Myocyte (in vitro differentiated cells): ENCODE measurements around the gene ASB7. TPM values are rescaled to one million over a fixed set of nuclear protein-coding genes. Genes with fewer than 3 reads are reported as not detected.
"Not testable (repeated sequence)": the region's sequence is repeated elsewhere in the genome, so short reads cannot be mapped to it uniquely, and the experiment has no call there.

ENCODE experiments used
- DNase-seq: peaks from one replicate; pipeline ENCODE4 v3.0.0-alpha.2; 2012; ENCODE audit warnings: low read depth
- total RNA-seq: library from RNA; depleted of rRNA; stranded (reverse); fragments of >200 nt; gene quantifications from 2 replicates; pipeline ENCODE4 v1.2.3, GENCODE V29; 2014

The ASB7 gene
- total RNA-seq, 1 donor from 2014 or later = 9.2 TPM

GRCh38 chr15:100648951-100649350 is 46.6 kb downstream of the ASB7 start:
- no peak for DNase-seq

GRCh38 chr15:100650685-100651084 is 48.3 kb downstream of the ASB7 start:
- DNase-seq = no peak

GRCh38 chr15:100651253-100651652 is 48.9 kb downstream of the ASB7 start:
- DNase-seq = no peak

DNA sequence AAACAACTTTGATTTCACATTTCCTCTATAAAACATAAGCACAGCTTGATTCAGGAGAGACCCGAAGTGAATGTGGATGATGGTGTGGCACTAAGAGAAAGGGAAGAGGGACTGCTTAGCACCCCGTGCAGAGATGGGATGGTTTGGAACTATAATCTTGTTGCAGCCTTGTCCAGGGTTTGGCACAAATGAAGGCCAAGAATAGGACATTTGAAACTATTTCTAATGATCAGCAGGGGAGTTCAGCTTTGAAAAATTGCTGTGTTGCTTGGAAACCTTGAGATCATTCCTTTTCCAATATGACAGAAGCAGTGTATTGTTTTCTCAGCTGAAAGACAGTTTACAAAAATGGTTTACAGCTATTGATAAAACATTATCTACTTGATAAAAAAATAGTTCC is 49.7 kb downstream of the ASB7 start:
- no peak for DNase-seq

DNA sequence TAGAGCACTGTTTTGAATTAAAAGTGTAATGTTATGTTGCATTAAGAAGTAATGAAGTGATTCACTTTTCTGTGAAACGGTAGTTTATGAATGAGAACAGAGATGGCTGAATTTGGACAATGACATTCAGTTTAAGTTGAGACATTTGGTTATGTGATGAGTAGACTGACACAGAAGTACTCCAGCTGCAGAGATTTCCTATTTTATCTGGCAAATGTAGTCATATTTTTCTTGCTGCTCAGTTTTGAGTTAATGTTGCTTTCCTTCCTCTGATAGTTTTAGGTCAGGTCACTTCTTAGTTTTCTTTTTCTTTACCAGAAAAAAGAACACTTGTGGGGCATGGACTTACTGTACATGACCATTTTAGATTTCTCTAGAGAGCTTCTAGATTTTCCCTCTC is 51.2 kb downstream of the ASB7 start:
- no peak for DNase-seq

- DNase-seq = no peak
Measured at GRCh38 chr15:100658895-100659294, 56.5 kb downstream of the ASB7 start.

DNA sequence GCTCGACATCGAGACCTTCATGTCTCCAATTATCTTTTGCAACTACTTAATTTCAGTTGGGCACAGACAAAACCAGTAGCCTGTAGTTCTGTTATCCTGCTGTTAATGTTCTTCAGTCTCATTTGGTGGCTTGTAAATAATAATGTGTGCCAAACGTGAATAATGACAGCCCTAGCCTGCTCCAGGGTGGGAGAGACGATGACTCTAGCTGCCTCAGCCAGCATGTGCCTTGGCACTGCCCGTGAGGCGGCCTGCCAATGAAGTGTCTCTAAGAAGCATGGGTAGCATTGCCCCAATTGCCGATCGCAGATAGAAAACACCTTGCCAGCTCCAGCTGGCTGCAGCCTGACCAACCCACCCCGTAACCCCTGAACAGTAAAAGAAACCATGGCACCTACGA is 58.8 kb downstream of the ASB7 start:
- no peak for DNase-seq

DNA sequence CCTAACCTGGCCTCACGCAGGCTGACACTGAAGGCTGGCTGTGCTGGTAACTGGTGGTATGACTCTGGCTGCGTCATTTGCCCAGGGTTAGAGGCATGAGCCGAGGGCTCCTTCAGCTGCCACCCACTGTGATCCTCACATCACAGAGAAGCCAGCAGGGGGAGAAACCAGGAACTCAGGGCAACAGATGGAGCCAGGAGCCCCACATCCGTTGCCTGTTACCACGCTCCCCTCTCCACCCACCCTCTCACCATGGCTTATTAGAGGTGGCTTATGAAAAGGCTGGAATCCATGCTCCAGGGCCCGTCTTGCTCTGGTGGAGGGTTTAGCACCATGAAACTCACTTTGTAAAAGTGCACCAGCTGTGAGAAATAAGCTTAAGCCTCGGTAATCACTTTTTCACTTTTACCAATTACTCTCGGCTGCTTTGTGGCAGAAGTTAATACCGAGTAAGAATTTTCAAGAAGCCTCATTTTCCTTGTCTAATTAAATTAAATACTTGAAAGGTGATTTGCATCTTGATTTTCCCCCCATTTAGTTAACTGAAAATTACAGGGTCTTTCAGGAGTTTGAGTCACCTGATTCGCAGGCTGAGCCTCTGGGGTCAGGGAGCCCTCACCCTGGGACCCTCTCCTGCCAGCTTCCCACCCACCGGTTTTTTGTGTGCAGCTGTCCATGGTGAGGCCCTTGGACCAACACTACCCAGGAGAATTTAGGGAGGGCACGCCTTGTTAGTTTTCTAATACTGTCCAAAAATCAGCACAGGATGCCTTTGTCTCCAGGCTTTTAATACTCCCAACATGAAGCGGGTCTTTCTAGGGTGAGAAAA is 60.9 kb downstream of the ASB7 start:
- DNase-seq = peak; percentile 52

DNA sequence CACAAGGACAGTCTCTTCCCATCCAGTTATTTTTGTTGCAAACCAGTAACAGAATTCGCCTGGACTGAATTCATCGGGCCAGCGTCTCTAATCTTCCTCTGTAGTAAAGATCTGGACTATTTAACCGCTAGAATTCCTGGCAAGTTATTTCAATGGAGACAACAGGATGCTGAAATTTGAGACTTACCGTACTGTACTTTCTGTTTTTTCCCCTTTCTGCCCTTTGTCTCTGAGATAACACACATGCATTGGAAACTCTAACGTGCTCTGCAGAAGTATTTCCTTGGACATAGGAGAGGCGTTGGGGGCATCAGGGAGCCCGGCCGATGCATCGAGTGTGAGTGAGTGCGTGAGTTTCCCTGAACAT is 61.5 kb downstream of the ASB7 start:
- DNase-seq = peak; percentile 31

DNA sequence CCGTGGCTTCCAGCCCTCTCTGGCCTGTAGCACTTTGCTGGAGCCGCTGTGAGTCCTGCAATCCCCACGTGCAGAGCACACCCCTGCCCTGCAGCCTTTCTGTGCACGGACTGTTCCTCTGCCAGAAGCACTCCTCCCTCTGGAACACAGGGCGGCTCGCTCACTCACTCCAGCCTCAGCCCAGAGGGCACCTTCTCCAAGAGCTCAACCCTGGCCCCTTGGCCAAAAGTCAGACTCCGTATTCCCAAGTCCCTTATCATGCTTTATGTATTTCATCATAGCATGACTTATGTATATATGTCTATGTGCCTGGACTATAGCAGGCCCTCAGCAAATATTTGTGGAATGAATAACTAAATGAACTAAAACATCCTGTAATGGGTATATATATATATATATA is 63.2 kb downstream of the ASB7 start:
- no peak for DNase-seq

DNA sequence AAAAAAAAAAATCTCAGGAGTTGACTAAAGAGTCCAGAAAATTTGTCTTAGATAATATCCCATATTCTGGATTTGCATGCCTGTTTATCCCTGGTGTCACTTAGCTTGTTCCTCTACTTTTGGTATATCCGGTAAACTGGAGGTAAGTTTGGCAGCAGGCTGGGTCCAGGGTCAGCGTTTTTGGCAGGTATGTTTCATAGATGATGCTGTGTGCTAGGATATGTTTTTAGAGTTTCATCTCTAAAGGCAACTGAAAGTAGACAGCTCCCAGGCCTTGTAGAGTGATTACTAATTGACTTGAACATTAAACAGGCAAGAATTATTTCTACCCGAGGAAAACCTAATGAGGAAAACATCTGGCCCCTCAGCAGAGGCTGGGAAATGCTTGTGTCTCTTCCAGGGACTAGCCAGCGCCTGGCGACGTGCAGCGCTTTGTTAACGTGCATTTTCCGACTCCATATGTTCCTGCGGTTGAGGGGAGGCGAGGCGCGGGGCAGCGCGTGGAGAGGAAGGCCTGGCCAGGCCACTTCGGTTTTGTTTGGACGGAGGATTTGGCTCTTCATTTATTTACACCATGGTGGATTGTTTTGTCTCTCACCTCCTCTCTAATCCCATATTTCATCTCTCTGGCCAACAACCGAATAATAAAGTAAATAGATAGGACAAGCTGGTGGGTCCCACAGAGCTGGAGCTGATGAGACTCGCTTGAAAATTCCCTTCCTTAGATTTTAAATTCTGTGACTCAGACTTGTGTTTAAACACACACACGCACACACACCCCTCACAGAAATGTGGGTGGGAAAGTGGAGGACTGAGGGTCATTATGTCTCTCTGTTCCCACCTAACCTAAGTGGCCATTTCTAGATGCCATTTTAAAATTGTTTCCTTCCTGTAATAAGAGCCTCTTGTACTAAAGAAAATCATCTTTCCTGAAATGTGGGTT is 65.3 kb downstream of the ASB7 start:
- DNase-seq = no peak

DNA sequence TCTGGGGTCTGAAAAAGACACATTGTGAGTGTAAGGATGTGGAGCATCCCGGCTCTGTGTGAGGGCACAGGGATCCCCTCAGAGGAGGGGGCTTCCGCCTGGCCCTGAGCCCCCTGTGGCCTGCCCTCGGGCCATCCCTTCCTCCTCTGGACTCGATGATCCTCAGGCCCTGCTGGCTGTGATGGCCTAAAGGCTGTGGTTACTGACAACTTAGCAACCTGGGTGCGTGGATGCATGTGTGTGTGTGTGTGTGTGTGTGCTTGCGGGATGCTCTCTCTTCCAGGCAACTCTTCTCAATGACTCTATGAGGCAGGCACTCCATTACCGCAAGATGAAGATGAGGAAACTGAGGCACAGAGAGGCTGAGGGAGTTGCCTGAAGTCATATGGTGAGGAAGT is 66.0 kb downstream of the ASB7 start:
- no peak for DNase-seq

- no peak for DNase-seq
Measured at GRCh38 chr15:100669260-100669659, 66.9 kb downstream of the ASB7 start.

- no peak for DNase-seq
Measured at GRCh38 chr15:100670505-100671021, 68.2 kb downstream of the ASB7 start.

DNA sequence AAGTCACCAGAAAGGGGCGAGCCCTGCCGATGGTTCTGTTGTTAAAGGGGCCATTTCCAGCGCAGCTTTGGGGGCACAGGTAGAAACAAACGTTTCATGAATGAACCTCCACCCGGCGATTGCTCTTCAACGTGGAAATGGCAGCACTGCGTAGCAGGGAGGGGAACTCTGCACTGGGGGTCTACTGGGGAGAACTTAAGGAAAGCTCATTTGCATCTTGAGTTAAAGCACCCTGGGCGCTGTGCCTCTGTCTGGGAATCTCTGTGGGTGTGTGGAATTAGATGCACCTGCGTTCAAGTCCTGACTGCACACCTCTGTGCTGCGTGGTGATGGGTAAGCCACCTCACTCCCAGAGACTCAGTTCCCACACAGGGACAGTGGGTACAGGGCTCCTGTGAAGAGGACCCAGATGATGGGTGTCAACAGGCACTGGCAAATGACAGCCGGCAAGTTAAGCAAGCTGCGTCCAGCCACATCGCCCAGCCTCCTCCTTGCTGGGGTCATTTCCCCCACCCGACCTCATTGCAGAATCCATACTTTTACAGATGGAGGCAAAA is 68.8 kb downstream of the ASB7 start:
- DNase-seq = no peak

- DNase-seq = peak; percentile 44
Measured at GRCh38 chr15:100671858-100672543, 69.6 kb downstream of the ASB7 start.

DNA sequence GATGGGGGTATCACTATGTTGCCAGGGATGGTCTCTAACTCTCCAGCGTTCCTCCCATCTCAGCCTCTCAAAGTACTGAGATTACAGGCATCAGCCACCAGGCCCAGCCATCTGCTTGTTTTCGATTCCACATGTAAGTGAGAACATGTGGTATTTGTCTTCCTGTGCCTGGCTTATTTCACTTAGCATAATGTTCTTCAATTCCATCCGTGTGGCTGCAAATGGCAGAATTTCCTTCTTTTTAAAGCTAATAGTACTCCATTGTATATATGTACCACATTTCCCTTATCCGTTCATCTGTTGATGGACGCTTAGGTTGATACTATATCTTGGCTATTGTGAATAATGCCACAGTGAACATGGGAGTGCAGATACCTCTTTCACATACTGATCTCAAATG is 70.6 kb downstream of the ASB7 start:
- DNase-seq = no peak

GRCh38 chr15:100679151-100679550 is 76.8 kb downstream of the ASB7 start:
- DNase-seq = not testable (repeated sequence)

- DNase-seq = no peak
Measured at GRCh38 chr15:100680726-100681125, 78.3 kb downstream of the ASB7 start.

DNA sequence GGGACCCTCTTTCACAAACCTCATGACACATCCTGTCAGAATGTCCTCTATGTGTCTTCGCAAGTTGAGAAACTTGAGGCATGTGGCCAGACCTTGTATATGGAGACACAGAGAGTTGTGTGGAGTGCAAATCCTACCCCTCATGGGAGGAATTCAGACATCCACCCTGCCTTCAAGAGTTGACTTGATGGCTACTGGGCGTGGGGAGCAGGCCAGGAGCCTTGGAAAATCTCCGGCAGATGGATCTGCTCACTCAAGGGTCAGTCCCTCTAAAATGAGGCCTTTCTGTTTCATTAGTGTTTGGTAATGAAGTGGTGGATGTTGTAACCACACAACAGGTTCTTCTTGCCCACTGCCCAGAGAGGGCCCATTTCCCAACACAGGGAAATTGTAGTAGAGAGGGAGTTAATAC is 79.0 kb downstream of the ASB7 start:
- DNase-seq = no peak

DNA sequence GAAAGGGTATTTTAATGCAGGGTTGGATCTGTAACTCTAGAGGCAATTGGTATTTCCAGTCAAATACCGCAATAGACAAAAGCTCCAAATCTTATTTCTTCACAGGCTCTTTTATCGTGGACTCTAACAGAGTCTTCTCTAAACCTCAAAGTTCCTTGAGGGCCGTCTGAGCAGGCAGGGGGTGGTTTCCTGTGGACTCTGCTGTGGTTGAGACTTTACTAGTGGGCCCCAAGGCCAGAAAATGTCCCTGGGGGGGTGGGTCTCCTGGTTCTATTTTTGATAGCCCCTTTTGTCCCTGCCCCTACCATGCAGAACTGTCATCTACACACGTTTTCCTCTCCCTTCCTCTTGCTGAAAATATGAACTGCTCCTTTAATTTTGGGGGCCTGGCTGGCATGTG is 80.1 kb downstream of the ASB7 start:
- DNase-seq = no peak
